HFF-Myc (cell line): ENCODE data around the gene HAGHL.

Experiments used
- DNase-seq: peaks from one replicate; pipeline ENCODE4 v3.0.0-alpha.2; 2011; ENCODE audit warnings: low read depth; ENCODE audit errors: extremely low read depth
- H3K4me3 ChIP-seq: replicated peaks from 2 replicates; pipeline ENCODE4 v1.5.1; 2011; ENCODE audit warnings: low read depth, mild to moderate bottlenecking, control low read depth, low read length
- TF ChIP-seq, protein P1 (sequence below): IDR thresholded peaks from 2 replicates; pipeline ENCODE4 v1.5.1; 2012; ENCODE audit warnings: mild to moderate bottlenecking, low read depth, low read length, control low read depth; ENCODE audit errors: missing control alignments

Gene HAGHL

DNA sequence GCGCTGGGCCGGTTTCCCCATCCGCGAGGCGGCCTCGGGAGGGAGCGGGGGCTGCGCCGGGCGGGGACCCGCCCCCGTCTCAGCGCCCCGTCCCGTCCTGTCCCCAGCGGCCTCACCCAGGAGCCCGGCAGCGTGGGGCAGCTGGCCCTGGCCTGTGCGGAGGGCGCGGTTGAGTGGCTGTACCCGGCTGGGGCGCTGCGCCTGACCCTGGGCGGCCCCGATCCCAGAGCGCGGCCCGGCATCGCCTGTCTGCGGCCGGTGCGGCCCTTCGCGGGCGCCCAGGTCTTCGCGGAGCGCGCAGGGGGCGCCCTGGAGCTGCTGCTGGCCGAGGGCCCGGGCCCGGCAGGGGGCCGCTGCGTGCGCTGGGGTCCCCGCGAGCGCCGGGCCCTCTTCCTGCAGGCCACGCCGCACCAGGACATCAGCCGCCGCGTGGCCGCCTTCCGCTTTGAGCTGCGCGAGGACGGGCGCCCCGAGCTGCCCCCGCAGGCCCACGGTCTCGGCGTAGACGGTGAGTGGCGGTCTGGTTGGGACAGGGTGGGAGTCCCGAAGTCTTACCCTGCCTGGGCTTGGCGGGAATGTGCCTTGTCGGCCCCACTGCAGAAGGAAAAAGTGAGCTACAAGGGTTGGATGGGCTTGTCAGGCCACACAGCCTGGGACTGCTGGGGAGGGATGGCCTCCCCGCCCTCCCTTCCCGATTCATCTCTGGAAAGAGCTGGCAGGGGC is 11.3 kb upstream of the HAGHL start:
- H3K4me3 ChIP-seq: peak overlapping the region; percentile 56
- DNase-seq: no peak
- TF ChIP-seq, protein P1, sequence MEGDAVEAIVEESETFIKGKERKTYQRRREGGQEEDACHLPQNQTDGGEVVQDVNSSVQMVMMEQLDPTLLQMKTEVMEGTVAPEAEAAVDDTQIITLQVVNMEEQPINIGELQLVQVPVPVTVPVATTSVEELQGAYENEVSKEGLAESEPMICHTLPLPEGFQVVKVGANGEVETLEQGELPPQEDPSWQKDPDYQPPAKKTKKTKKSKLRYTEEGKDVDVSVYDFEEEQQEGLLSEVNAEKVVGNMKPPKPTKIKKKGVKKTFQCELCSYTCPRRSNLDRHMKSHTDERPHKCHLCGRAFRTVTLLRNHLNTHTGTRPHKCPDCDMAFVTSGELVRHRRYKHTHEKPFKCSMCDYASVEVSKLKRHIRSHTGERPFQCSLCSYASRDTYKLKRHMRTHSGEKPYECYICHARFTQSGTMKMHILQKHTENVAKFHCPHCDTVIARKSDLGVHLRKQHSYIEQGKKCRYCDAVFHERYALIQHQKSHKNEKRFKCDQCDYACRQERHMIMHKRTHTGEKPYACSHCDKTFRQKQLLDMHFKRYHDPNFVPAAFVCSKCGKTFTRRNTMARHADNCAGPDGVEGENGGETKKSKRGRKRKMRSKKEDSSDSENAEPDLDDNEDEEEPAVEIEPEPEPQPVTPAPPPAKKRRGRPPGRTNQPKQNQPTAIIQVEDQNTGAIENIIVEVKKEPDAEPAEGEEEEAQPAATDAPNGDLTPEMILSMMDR: no peak

DNA sequence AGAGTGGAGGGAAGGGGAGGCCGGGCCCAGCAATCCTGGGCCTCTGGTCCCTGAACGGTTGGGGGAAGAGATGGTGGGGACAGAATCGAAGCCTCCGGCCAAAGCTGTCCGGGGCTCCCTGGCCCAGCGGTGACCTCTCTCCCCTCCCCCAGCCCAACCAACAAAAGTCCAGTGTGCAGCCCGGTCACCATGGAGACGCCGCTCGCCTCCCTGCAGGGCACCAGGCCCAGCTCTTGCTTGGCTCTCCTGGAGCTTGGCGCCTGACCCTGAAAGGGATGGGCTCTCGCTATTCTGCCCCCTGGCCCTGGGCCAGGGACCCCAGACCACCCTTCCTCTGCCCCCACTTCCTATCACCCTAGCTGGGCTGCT is 10.7 kb upstream of the HAGHL start:
- peak overlapping the region; percentile 56 for H3K4me3 ChIP-seq
- DNase-seq: no peak
- TF ChIP-seq, protein P1: no peak

DNA sequence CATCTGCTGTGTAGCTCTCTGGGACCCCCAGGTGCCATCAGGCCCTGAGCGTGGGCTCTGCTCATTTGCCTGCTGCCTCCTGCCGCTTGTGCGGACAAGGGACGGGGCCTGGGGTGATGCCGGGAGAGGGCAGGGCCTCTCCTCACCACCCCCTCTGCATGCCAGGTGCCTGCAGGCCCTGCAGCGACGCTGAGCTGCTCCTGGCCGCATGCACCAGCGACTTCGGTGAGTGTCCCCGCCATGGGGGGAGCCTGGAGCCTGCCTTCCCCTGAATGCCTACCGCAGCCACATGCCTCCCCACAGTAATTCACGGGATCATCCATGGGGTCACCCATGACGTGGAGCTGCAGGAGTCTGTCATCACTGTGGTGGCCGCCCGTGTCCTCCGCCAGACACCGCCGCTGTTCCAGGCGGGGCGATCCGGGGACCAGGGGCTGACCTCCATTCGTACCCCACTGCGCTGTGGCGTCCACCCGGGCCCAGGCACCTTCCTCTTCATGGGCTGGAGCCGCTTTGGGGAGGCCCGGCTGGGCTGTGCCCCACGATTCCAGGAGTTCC is 10.1 kb upstream of the HAGHL start:
- no peak for DNase-seq
- H3K4me3 ChIP-seq: peak overlapping the region; percentile 56
- TF ChIP-seq, protein P1: no peak

DNA sequence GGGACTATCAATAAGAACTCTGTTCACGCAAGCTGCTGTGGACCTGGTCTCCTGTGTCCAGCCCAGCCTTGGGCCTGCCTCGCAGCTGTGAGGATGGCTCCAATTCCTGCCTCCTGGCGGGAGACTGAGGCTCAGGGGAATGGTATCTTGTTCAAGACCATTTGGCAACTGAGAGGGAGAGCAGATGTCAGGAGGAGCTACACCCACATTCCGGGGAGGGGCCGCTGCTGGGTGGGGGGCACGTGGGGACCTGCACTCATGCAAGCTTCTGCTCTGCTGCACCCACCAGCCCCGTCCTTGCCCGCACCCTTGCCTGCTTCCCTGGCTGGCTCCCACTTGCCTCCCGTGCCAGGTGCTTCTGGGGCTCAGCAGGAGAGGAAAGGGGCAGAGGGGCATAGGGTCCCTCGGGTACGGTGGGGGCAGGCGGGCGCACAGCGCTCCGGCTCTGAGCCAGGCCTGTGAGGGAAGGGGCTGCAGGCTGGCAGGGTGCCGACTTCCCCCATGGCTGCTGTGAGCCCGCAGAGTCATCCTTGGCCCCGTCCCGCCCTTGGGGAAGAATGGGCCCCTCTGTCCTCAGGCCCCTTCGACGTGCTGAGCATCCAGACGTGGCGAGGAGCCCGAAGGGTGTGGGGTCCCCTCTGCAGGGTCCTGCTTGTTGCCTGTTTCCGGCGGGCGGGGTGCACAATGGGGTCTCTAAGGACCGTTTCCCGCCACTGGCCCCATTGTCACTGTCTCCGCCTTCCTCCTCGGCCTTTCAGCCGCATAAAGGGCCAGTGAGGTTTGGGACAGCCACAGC is 9.3 kb upstream of the HAGHL start:
- H3K4me3 ChIP-seq: no peak overlapping the region
- TF ChIP-seq, protein P1: no peak
- no peak for DNase-seq

DNA sequence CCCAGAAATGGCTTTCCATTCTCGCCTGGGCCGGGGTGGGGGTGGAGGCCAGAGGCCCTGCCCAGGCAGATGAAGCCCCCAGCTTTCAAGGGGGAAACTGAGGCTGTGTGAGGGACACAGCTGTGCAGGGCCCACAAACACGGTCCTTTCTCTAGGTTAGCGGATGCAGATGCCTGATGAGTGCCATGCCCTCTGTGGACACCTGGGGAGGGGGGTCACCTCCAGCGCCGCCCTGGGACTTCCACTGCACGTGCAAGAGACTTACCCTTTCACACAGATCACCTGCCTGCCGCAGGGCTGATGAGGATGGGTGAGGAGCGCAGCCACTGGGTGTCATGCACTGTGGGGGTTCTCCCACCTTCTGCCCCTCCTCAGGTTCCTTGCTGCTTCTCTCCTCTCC is 8.5 kb upstream of the HAGHL start:
- H3K4me3 ChIP-seq: no peak overlapping the region
- DNase-seq: no peak
- TF ChIP-seq, protein P1: no peak

DNA sequence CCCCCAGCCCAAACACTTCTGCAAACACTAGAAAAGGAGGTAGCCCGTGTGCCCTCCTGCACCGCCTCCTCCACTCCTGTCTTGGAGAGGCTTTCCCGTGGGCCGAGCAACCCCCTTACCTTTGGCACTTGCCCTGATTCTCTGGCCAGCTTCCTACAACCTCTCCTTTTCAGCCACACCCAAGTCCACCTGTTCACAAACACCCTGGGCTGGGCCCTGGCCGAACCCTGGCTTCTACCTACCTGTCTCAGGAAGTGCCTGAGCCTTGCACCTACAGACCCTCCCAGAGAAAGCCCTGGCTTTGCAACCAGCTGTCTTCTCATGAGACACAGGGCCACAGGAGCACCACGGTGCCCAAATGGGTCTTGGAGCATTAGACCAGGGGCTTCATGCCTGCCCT is 8.0 kb upstream of the HAGHL start:
- no peak overlapping the region for H3K4me3 ChIP-seq
- no peak for DNase-seq
- TF ChIP-seq, protein P1: no peak
